H1 (cell line): ENCODE results near the gene VPS37D. TPM values are rescaled to one million over a fixed set of nuclear protein-coding genes. Genes with fewer than 3 reads are reported as not detected.

Experiments used
- CTCF ChIA-PET: fragments of 300-600 bp; sonication (Branson Sonifier 250); formaldehyde crosslinking; loops from one replicate; lab custom pipeline; 2021; ENCODE audit not compliant: partially characterized antibody; lab: Charles Lee
- POLR2A ChIA-PET: fragments of 300-600 bp; sonication (Branson Sonifier 250); formaldehyde crosslinking; loops from one replicate; lab custom pipeline; 2021; ENCODE audit warnings: inconsistent platforms; ENCODE audit not compliant: partially characterized antibody; lab: Charles Lee
- DNase-seq, 2 experiments: peaks; one replicate each; pipeline versions ENCODE4 v3.0.0 to v3.0.0-alpha.2; 2010 to 2022; ENCODE audit warnings: low spot score in 2 of 2, low read depth in 1 of 2, mixed read lengths in 1 of 2
- FAIRE-seq: peaks from 2 replicates; lab custom pipeline; 2011; peaks lifted over from hg19 to GRCh38; lab: Jason Lieb, UNC
- H2AFZ ChIP-seq: 2 replicates; pipeline ENCODE4 v1.8.1; 2012; ENCODE audit warnings: low read length, inconsistent platforms
- H2AK5ac ChIP-seq: 2 replicates; pipeline ENCODE4 v1.6.1; 2013; ENCODE audit warnings: low read depth, low read length
- H2BK120ac ChIP-seq: replicated peaks from 2 replicates; pipeline ENCODE3; 2013; ENCODE audit warnings: low read depth, low read length, inconsistent platforms
- H2BK12ac ChIP-seq: 2 replicates; pipeline ENCODE4 v1.6.1; 2013; ENCODE audit warnings: low read depth, low read length
- H2BK15ac ChIP-seq: 2 replicates; pipeline ENCODE4 v1.6.1; 2013; ENCODE audit warnings: low read length
- H2BK20ac ChIP-seq: 2 replicates; pipeline ENCODE4 v1.6.1; 2013; ENCODE audit warnings: low read length
- H2BK5ac ChIP-seq: 2 replicates; pipeline ENCODE4 v1.6.1; 2013; ENCODE audit warnings: low read depth, low read length
- H3K14ac ChIP-seq: 2 replicates; pipeline ENCODE4 v1.6.1; 2013; ENCODE audit warnings: inconsistent platforms; ENCODE audit not compliant: insufficient read length
- H3K18ac ChIP-seq: 2 replicates; pipeline ENCODE4 v1.6.1; 2013; ENCODE audit warnings: low read length; ENCODE audit errors: extremely low read depth
- H3K23ac ChIP-seq: 2 replicates; pipeline ENCODE4 v1.6.1; 2013; ENCODE audit warnings: inconsistent platforms; ENCODE audit not compliant: insufficient read length
- H3K23me2 ChIP-seq: 2 replicates; pipeline ENCODE4 v1.6.1; 2013; ENCODE audit warnings: low read depth, low read length
- H3K27ac ChIP-seq: 2 replicates; pipeline ENCODE4 v1.6.1; 2011; ENCODE audit warnings: low read depth, low read length, inconsistent platforms
- H3K27me3 ChIP-seq, 4 experiments: replicated peaks in 1 of 4; 1 replicate in 1 of 4; 2 replicates in 3 of 4; pipeline versions ENCODE4 v1.6.1 to v1.8.1; 2011 to 2013; ENCODE audit warnings: low read length in 3 of 4, mild to moderate bottlenecking in 3 of 4, inconsistent platforms in 2 of 4, mixed read lengths in 2 of 4, moderate library complexity in 1 of 4; ENCODE audit not compliant: control insufficient read depth in 3 of 4, insufficient read depth in 3 of 4; ENCODE audit errors: extremely low read depth in 1 of 4
- H3K36me3 ChIP-seq, 4 experiments: 2 replicates each; pipeline versions ENCODE4 v1.6.1 to v1.8.1; 2011 to 2013; ENCODE audit warnings: mild to moderate bottlenecking in 4 of 4, low read length in 3 of 4, moderate library complexity in 2 of 4, control low read depth in 1 of 4, inconsistent platforms in 1 of 4; ENCODE audit not compliant: insufficient read depth in 4 of 4, control insufficient read depth in 2 of 4
- H3K4ac ChIP-seq: replicated peaks from 2 replicates; pipeline ENCODE3; 2013; ENCODE audit warnings: low read length, low read depth, mixed read lengths, inconsistent platforms; ENCODE audit not compliant: insufficient read length
- H3K4me1 ChIP-seq, 4 experiments: replicated peaks in 1 of 4; 1 replicate in 1 of 4; 2 replicates in 3 of 4; pipeline versions ENCODE4 v1.6.1 to v1.8.1; 2011 to 2013; ENCODE audit warnings: low read length in 3 of 4, inconsistent platforms in 2 of 4, mixed read lengths in 1 of 4; ENCODE audit not compliant: insufficient read depth in 4 of 4, control insufficient read depth in 3 of 4
- H3K4me2 ChIP-seq, 2 experiments: 2 replicates each; pipeline versions ENCODE4 v1.6.1 to v1.8.1; 2011 to 2013; ENCODE audit warnings: low read depth in 2 of 2, low read length in 2 of 2, control low read depth in 1 of 2, inconsistent platforms in 1 of 2, mild to moderate bottlenecking in 1 of 2; ENCODE audit not compliant: insufficient read depth in 1 of 2
- H3K4me3 ChIP-seq, 4 experiments: fragments of 200-600, 300-600 bp in 1 of 4; sonication (generic), shearing (Covaris generic), sonication (Bioruptor Twin) in 1 of 4; 2 replicates each; pipeline versions ENCODE4 v1.5.1 to v1.8.1; 2011 to 2016; ENCODE audit warnings: low read length in 4 of 4, low read depth in 3 of 4, control low read depth in 2 of 4, inconsistent platforms in 2 of 4, mild to moderate bottlenecking in 2 of 4, mixed read lengths in 1 of 4, moderate library complexity in 1 of 4; ENCODE audit not compliant: insufficient read depth in 2 of 4; ENCODE audit errors: extremely low read depth in 1 of 4
- H3K56ac ChIP-seq: replicated peaks from 2 replicates; pipeline ENCODE3; 2013; ENCODE audit warnings: low read depth, mild to moderate bottlenecking, mixed read lengths, low read length, inconsistent platforms; ENCODE audit not compliant: insufficient read length
- H3K79me1 ChIP-seq: 2 replicates; pipeline ENCODE4 v1.6.1; 2013; ENCODE audit warnings: low read depth, low read length, control low read depth
- H3K79me2 ChIP-seq, 2 experiments: 2 replicates each; pipeline versions ENCODE4 v1.6.1 to v1.8.1; 2012 to 2013; ENCODE audit warnings: low read length in 2 of 2, mild to moderate bottlenecking in 2 of 2, inconsistent platforms in 1 of 2; ENCODE audit not compliant: insufficient read depth in 2 of 2, control insufficient read depth in 1 of 2
- H3K9ac ChIP-seq, 4 experiments: replicated peaks in 1 of 4; 1 replicate in 1 of 4; 2 replicates in 3 of 4; pipeline versions ENCODE4 v1.6.1 to v1.8.1; 2011 to 2013; ENCODE audit warnings: low read depth in 3 of 4, low read length in 3 of 4, control low read depth in 2 of 4, mild to moderate bottlenecking in 2 of 4, moderate library complexity in 2 of 4, inconsistent platforms in 1 of 4; ENCODE audit errors: extremely low read depth in 1 of 4
- H3K9me3 ChIP-seq, 2 experiments: 2 replicates each; pipeline versions ENCODE4 v1.6.1 to v1.8.1; 2012 to 2013; ENCODE audit warnings: mild to moderate bottlenecking in 2 of 2, moderate library complexity in 2 of 2, control low read depth in 1 of 2, inconsistent platforms in 1 of 2, low read depth in 1 of 2, low read length in 1 of 2, mixed read lengths in 1 of 2; ENCODE audit not compliant: insufficient read depth in 2 of 2
- H4K20me1 ChIP-seq, 2 experiments: replicated peaks in 1 of 2; 2 replicates each; pipeline versions ENCODE3 to v1.8.1; 2011 to 2013; ENCODE audit warnings: inconsistent platforms in 2 of 2, low read length in 2 of 2, mild to moderate bottlenecking in 1 of 2; ENCODE audit not compliant: insufficient read depth in 2 of 2, control insufficient read depth in 1 of 2
- H4K5ac ChIP-seq: 2 replicates; pipeline ENCODE4 v1.6.1; 2013; ENCODE audit warnings: low read length, low read depth, mixed read lengths, inconsistent platforms; ENCODE audit not compliant: insufficient read length
- H4K8ac ChIP-seq: 2 replicates; pipeline ENCODE4 v1.8.0; 2013; ENCODE audit warnings: mild to moderate bottlenecking, moderate library complexity, low read length, inconsistent platforms; ENCODE audit not compliant: insufficient read depth; ENCODE audit errors: extremely low read depth
- H4K91ac ChIP-seq: replicated peaks from 2 replicates; pipeline ENCODE3; 2013; ENCODE audit warnings: low read length, mixed read lengths, inconsistent platforms; ENCODE audit not compliant: insufficient read length
- GABPA ChIP-seq: IDR thresholded peaks from 2 replicates; pipeline ENCODE4 v1.6.1; 2011; ENCODE audit warnings: mild to moderate bottlenecking, low read length, moderate library complexity, borderline replicate concordance; ENCODE audit not compliant: insufficient read depth
- GTF2F1 ChIP-seq: IDR thresholded peaks from 2 replicates; pipeline ENCODE4 v1.6.1; 2012; ENCODE audit warnings: low read depth, low read length, improper control_type of control experiment, borderline replicate concordance
- RAD21 ChIP-seq, 2 experiments: IDR thresholded peaks in 1 of 2; conservative IDR thresholded peaks in 1 of 2; 2 replicates each; pipeline ENCODE4 v1.6.1; 2011; ENCODE audit warnings: low read depth in 2 of 2, low read length in 2 of 2, improper control_type of control experiment in 1 of 2, inconsistent platforms in 1 of 2, mild to moderate bottlenecking in 1 of 2, moderate library complexity in 1 of 2
- SP1 ChIP-seq: IDR thresholded peaks from 2 replicates; pipeline ENCODE4 v1.6.1; 2011; ENCODE audit warnings: low read depth, low read length
- WGBS, 2 experiments: shearing (Covaris generic) in 1 of 2; methylation state at CpG; one replicate each; pipeline versions ENCODE4 v1.1.6 to v1.1.7; 2013 to 2015; ENCODE audit warnings: low lambda C conversion rate in 2 of 2, mixed read lengths in 2 of 2, inconsistent platforms in 1 of 2, low coverage in 1 of 2, missing lambda C conversion rate in 1 of 2; ENCODE audit not compliant: insufficient replicate concordance in 2 of 2, insufficient coverage in 1 of 2, insufficient read length in 1 of 2; ENCODE audit errors: extremely low coverage in 1 of 2, missing lambda C conversion rate in 1 of 2; 5-methylcytosine and 5-hydroxymethylcytosine counted together
- polyA plus RNA-seq, 7 experiments: library from polyadenylated mRNA; depleted of rRNA in 3 of 7; stranded (reverse) in 5 of 7; unstranded in 2 of 7; fragments of >200 nt in 5 of 7; fragments of 200-250 nt in 2 of 7; gene quantifications; 1 replicate in 5 of 7; 2 replicates in 1 of 7; 4 replicates in 1 of 7; pipeline versions ENCODE4 v1.2.1 to v1.2.3, GENCODE V29; 2011 to 2013; ENCODE audit warnings: missing spikeins in 2 of 7, mixed read lengths in 2 of 7
- total RNA-seq: library from RNA; stranded (reverse); fragmentation: NEBNext Ultra II Directional; extraction: Animal tissue kit (Norgen Biotek cat#: 25700); gene quantifications from 2 replicates; pipeline ENCODE4 v1.2.1, GENCODE V29; 2021

Gene VPS37D
- total and polyA plus RNA-seq, 2 of the 8 experiments (the other 6 are each of a cell fraction or from before 2014, with no cell fraction given), result 3.4 to 5.0 TPM

DNA sequence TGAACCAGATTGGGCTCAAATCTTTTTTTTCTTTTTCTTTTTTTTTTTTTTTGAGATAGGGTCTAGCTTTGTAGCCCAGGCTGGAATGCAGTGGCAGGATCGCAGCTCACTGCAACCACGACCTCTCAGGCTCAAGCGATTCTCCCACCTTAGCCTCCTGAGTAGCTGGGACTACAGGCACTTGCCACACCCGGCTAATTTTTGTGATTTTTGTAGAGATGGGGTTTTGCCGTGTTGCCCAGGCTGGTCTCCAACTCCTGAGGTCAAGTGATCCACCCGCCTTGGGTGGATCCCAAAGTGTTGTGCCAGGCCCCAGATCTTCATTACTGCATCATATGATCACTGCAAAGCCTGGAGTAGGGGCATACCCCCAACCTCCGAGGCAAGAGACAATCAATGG is 12.9 kb downstream of the VPS37D start:
- no peak overlapping the region; a peak in 1 of 4 replicates for H3K4me2 ChIP-seq
- POLR2A ChIA-PET, result interaction anchor here (0.7 to 0.9 kb wide), 2 partner anchors 8 to 121 kb away, joined by 3 read pairs; no protein-coding TSS in a partner anchor

More for the DNA sequence above, 12.9 kb downstream of the VPS37D start:
- Histone ChIP-seq H2AK5ac (no peak overlapping the region), H3K79me2 (peaks cover 25 to 56% of the 10 kb centered on the region in 2 experiments), H4K8ac (no peak overlapping the region), H3K79me1 (peaks cover 2% of the 10 kb centered on the region; the same call in 1 of the 2 replicates), H3K36me3 (peaks cover 0 to 6% (median 4%) of the 10 kb centered on the region in 4 experiments; a peak in 5 of 8 replicates), H2BK20ac (no peak overlapping the region), H3K4me3 (no peak overlapping the region), H3K18ac (no peak overlapping the region), H3K27ac (no peak overlapping the region), H3K9me3 (no peaks in the 10 kb centered on the region), H3K27me3 (no peaks in the 10 kb centered on the region; a peak in 1 of 7 replicates), H2AFZ (no peak overlapping the region), H3K4me1 (peaks cover 3 to 7% (median 3%) of the 10 kb centered on the region in 4 experiments; a peak in 5 of 7 replicates), H4K20me1 (peaks cover 0 to 9% of the 10 kb centered on the region in 2 experiments), H3K23me2 (peaks cover 15% of the 10 kb centered on the region), H3K14ac (no peak overlapping the region), H3K9ac (no peak overlapping the region), H2BK12ac (no peak overlapping the region), H4K91ac (no peak overlapping the region), H4K5ac (no peak overlapping the region), H2BK120ac (no peak overlapping the region), H3K56ac (no peak overlapping the region), H3K4ac (no peak overlapping the region), H3K23ac (no peak overlapping the region), H2BK15ac (no peak overlapping the region), H2BK5ac (no peak overlapping the region)
- WGBS, 2 experiments, result 90% methylated on average over 7 of the region's 7 CpGs; no CpG with 5 or more reads in 1 of the 2 experiments
- FAIRE-seq, result no peak
- TF ChIP-seq GTF2F1 (no peak), GABPA (no peak), SP1 (no peak), RAD21 (IDR thresholded peaks at IDR 0.05 in 1 of 2, conservative IDR thresholded peaks at IDR 0.05 in 1 of 2; ENCODE audit: low read depth in 2 of 2, low read length in 2 of 2) (no peak)
- CTCF ChIA-PET, result interaction anchor here (0.6 to 1.6 kb wide), 2 partner anchors 45 to 123 kb away, joined by 5 to 6 read pairs; no protein-coding TSS in a partner anchor
- no peak for DNase-seq
